ENCODE results near the gene GNG7. TPM values are rescaled to one million over a fixed set of nuclear protein-coding genes. Genes with fewer than 3 reads are reported as not detected.

Gene GNG7
- total RNA-seq, 1 donor = 0.72 TPM

- Histone ChIP-seq H3K27ac (ENCODE audit: low read depth, low read length) (no peak overlapping the region), H3K4me1 (ENCODE audit: insufficient read depth, low read length) (peaks cover 13% of the 10 kb centered on the region), H3K36me3 (ENCODE audit: insufficient read depth, low read length) (no peaks in the 10 kb centered on the region)
These were observed 23.8 kb upstream of the GNG7 start for GRCh38 chr19:2726160-2726855.

GRCh38 chr19:2724148-2724557, 21.7 kb upstream of the GNG7 start:
- Histone ChIP-seq H3K9me3 (ENCODE audit: low read depth, low read length) (no peaks in the 10 kb centered on the region), H4K20me1 (ENCODE audit: insufficient read depth, low read length) (no peaks in the 10 kb centered on the region), H3K36me3 (ENCODE audit: insufficient read depth, low read length) (no peaks in the 10 kb centered on the region), H3K79me2 (ENCODE audit: insufficient read depth, low read length) (no peaks in the 10 kb centered on the region), H3K27me3 (ENCODE audit: insufficient read depth, low read length) (peaks cover 17% of the 10 kb centered on the region), H3K4me1 (ENCODE audit: insufficient read depth, low read length) (peaks cover 18% of the 10 kb centered on the region), H3K4me3 (ENCODE audit: insufficient read depth, low read length) (no peak overlapping the region), H3K4me2 (ENCODE audit: insufficient read depth, low read length) (no peak overlapping the region), H2AFZ (ENCODE audit: low read length) (no peak overlapping the region), H3K27ac (ENCODE audit: low read depth, low read length) (peak overlapping the region; percentile 69)
- TF ChIP-seq CTCF (IDR thresholded peaks at IDR 0.05; ENCODE audit: extremely low read depth, low read depth, low read length) = peak; percentile 19
- peak; percentile 88 for DNase-seq (ENCODE audit: insufficient read length, low spot score, missing footprints)

More at GRCh38 chr19:2726160-2726855, 23.8 kb upstream of the GNG7 start:
- H3K4me2 ChIP-seq (ENCODE audit: insufficient read depth, low read length) = no peak overlapping the region
- no peak overlapping the region for H2AFZ ChIP-seq (ENCODE audit: low read length)
- H3K27me3 ChIP-seq (ENCODE audit: insufficient read depth, low read length) = peaks cover 14% of the 10 kb centered on the region
- no peaks in the 10 kb centered on the region for H3K79me2 ChIP-seq (ENCODE audit: insufficient read depth, low read length)
- peak; percentile 72 for DNase-seq (ENCODE audit: insufficient read length, low spot score, missing footprints)
- H3K9me3 ChIP-seq (ENCODE audit: low read depth, low read length) = no peaks in the 10 kb centered on the region
- H4K20me1 ChIP-seq (ENCODE audit: insufficient read depth, low read length) = no peaks in the 10 kb centered on the region
- TF ChIP-seq CTCF (IDR thresholded peaks at IDR 0.05; ENCODE audit: extremely low read depth, low read depth, low read length) = no peak
- H3K4me3 ChIP-seq (ENCODE audit: insufficient read depth, low read length) = no peak overlapping the region

- Histone ChIP-seq H4K20me1 (ENCODE audit: insufficient read depth, low read length) (no peaks in the 10 kb centered on the region), H3K9me3 (ENCODE audit: low read depth, low read length) (no peaks in the 10 kb centered on the region), H3K79me2 (ENCODE audit: insufficient read depth, low read length) (no peaks in the 10 kb centered on the region), H3K27ac (ENCODE audit: low read depth, low read length) (peak overlapping the region; percentile 69), H3K4me2 (ENCODE audit: insufficient read depth, low read length) (peak overlapping the region; percentile 30), H3K36me3 (ENCODE audit: insufficient read depth, low read length) (no peaks in the 10 kb centered on the region), H3K27me3 (ENCODE audit: insufficient read depth, low read length) (peaks cover 17% of the 10 kb centered on the region), H3K4me1 (ENCODE audit: insufficient read depth, low read length) (peaks cover 18% of the 10 kb centered on the region), H2AFZ (ENCODE audit: low read length) (peak overlapping the region; percentile 79), H3K4me3 (ENCODE audit: insufficient read depth, low read length) (no peak overlapping the region)
- TF ChIP-seq CTCF (IDR thresholded peaks at IDR 0.05; ENCODE audit: extremely low read depth, low read depth, low read length) = no peak
- no peak for DNase-seq (ENCODE audit: insufficient read length, low spot score, missing footprints)
These were observed 21.3 kb upstream of the GNG7 start for GRCh38 chr19:2723747-2724146.

GRCh38 chr19:2723345-2723715, 20.8 kb upstream of the GNG7 start:
- H4K20me1 ChIP-seq (ENCODE audit: insufficient read depth, low read length) = no peaks in the 10 kb centered on the region
- no peaks in the 10 kb centered on the region for H3K79me2 ChIP-seq (ENCODE audit: insufficient read depth, low read length)
- peak overlapping the region; percentile 79 for H2AFZ ChIP-seq (ENCODE audit: low read length)
- H3K27me3 ChIP-seq (ENCODE audit: insufficient read depth, low read length) = peaks cover 17% of the 10 kb centered on the region
- TF ChIP-seq CTCF (IDR thresholded peaks at IDR 0.05; ENCODE audit: extremely low read depth, low read depth, low read length) = no peak
- peak overlapping the region; percentile 30 for H3K4me2 ChIP-seq (ENCODE audit: insufficient read depth, low read length)
- peak overlapping the region; percentile 69 for H3K27ac ChIP-seq (ENCODE audit: low read depth, low read length)
- no peaks in the 10 kb centered on the region for H3K9me3 ChIP-seq (ENCODE audit: low read depth, low read length)
- H3K4me1 ChIP-seq (ENCODE audit: insufficient read depth, low read length) = peaks cover 18% of the 10 kb centered on the region
- DNase-seq (ENCODE audit: insufficient read length, low spot score, missing footprints) = peak; percentile 90
- H3K36me3 ChIP-seq (ENCODE audit: insufficient read depth, low read length) = no peaks in the 10 kb centered on the region
- H3K4me3 ChIP-seq (ENCODE audit: insufficient read depth, low read length) = peak overlapping the region; percentile 28

All from osteoblast (primary cell).